GM23248 (cell line): Measurements from ENCODE around the gene TBXT.

Source experiments
- EZH2 ChIP-seq: fragments of 200-600 bp; sonication (generic); IDR thresholded peaks from 2 replicates; pipeline ENCODE4 v1.6.1; 2018; ENCODE audit warnings: antibody characterized with exemption, mild to moderate bottlenecking; ENCODE audit not compliant: insufficient read depth, poor library complexity, severe bottlenecking
- EZH2phosphoT487 ChIP-seq: fragments of 200-600 bp; sonication (generic); IDR thresholded peaks from 2 replicates; pipeline ENCODE4 v1.6.1; 2018; ENCODE audit warnings: antibody characterized with exemption, moderate library complexity, mild to moderate bottlenecking, low read depth; ENCODE audit not compliant: insufficient read depth

DNA sequence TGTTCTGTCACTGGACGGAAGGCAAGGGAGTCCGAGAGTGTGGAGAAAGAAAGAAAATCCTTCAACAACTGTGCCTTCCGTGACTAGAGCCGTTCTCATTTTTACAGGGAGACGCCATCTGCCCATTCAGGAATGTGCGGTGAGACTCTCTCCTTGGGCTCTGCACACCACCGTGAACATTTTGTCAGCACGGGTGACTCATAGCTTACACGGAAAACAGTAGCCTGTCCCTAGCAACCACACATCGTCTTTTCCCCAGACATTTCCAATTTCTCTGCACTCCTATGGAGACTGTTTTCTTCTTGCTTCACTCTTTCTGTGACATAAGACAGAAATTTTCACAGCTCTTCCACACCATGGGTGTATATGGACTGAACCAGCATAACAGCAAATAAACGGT lies 55.1 kb downstream of the TBXT start:
- TF ChIP-seq EZH2phosphoT487: no peak
- no peak for TF ChIP-seq EZH2
